ENCODE data around the gene CCDC112.

GRCh38 chr5:115341745-115342144 lies 45.3 kb upstream of the CCDC112 start:
- TF ChIP-seq, protein P1, sequence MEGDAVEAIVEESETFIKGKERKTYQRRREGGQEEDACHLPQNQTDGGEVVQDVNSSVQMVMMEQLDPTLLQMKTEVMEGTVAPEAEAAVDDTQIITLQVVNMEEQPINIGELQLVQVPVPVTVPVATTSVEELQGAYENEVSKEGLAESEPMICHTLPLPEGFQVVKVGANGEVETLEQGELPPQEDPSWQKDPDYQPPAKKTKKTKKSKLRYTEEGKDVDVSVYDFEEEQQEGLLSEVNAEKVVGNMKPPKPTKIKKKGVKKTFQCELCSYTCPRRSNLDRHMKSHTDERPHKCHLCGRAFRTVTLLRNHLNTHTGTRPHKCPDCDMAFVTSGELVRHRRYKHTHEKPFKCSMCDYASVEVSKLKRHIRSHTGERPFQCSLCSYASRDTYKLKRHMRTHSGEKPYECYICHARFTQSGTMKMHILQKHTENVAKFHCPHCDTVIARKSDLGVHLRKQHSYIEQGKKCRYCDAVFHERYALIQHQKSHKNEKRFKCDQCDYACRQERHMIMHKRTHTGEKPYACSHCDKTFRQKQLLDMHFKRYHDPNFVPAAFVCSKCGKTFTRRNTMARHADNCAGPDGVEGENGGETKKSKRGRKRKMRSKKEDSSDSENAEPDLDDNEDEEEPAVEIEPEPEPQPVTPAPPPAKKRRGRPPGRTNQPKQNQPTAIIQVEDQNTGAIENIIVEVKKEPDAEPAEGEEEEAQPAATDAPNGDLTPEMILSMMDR (IDR thresholded peaks at IDR 0.05) = no peak
- no peak for TF ChIP-seq ZFX (IDR thresholded peaks at IDR 0.05; ENCODE audit: borderline replicate concordance)

Measured in 22Rv1 (cell line).